Activated CD4-positive, alpha-beta memory T cell treated with anti-CD3 and anti-CD28 coated beads for 36 hours (primary cell): ENCODE measurements around the gene VWA8. TPM values are rescaled to one million over a fixed set of nuclear protein-coding genes. Genes with fewer than 3 reads are reported as not detected.
"Not testable (repeated sequence)": the region's sequence is repeated elsewhere in the genome, so short reads cannot be mapped to it uniquely, and the experiment has no call there.

ENCODE experiments used
- CTCF ChIA-PET: fragments of 350-600 bp; sonication (Branson Sonifier 250); formaldehyde crosslinking; loops from one replicate; lab custom pipeline; 2021; ENCODE audit warnings: antibody characterized with exemption, inconsistent platforms; lab: Charles Lee
- POLR2A ChIA-PET: fragments of 350-600 bp; sonication (Branson Sonifier 250); formaldehyde crosslinking; loops from one replicate; lab custom pipeline; 2021; ENCODE audit warnings: antibody characterized with exemption; lab: Charles Lee
- DNase-seq: peaks from one replicate; pipeline ENCODE4 v3.0.0-alpha.2; 2020
- H3K27ac Mint-ChIP-seq: one replicate; pipeline ENCODE4 v1.8.0; 2021; ENCODE audit warnings: mixed read lengths
- H3K27me3 Mint-ChIP-seq: one replicate; pipeline ENCODE4 v1.8.0; 2021; ENCODE audit warnings: mixed read lengths
- H3K36me3 Mint-ChIP-seq: one replicate; pipeline ENCODE4 v1.8.0; 2021; ENCODE audit warnings: mixed read lengths
- H3K4me1 Mint-ChIP-seq: one replicate; pipeline ENCODE4 v1.8.0; 2021; ENCODE audit warnings: low read depth, mixed read lengths
- H3K4me3 Mint-ChIP-seq: one replicate; pipeline ENCODE4 v1.8.0; 2021; ENCODE audit warnings: mild to moderate bottlenecking, mixed read lengths
- H3K9me3 Mint-ChIP-seq: one replicate; pipeline ENCODE4 v1.8.0; 2021; ENCODE audit warnings: mixed read lengths
- intact Hi-C: fragments of 100-400 bp; cut with micrococcal nuclease; formaldehyde crosslinking; loops from one replicate; pipeline ENCODE4 v1.15.1; 2023
- total RNA-seq, 2 experiments: library from RNA; stranded (reverse); gene quantifications; one replicate each; pipeline ENCODE4 v1.2.3, GENCODE V29; 2021

VWA8 gene
- total RNA-seq, 2 experiments from 2014 or later: 16.8 to 17.1 TPM

- H3K9me3 Mint-ChIP-seq, H3K4me1 Mint-ChIP-seq, H3K36me3 Mint-ChIP-seq, POLR2A ChIA-PET, DNase-seq, intact Hi-C loops, H3K27ac Mint-ChIP-seq, H3K4me3 Mint-ChIP-seq, H3K27me3 Mint-ChIP-seq: not testable (repeated sequence)
- CTCF ChIA-PET: interaction anchor here (0.6 kb wide), 1 partner anchor 18 kb away, joined by 3 read pairs; no protein-coding TSS in a partner anchor
Observed at GRCh38 chr13:41647699-41648313, 313.1 kb downstream of the VWA8 start.

- H3K4me1 Mint-ChIP-seq: no peaks in the 10 kb centered on the region
- intact Hi-C loops: no loop called here
- no peaks in the 10 kb centered on the region for H3K36me3 Mint-ChIP-seq
- H3K27me3 Mint-ChIP-seq: no peaks in the 10 kb centered on the region
- no peak overlapping the region for H3K4me3 Mint-ChIP-seq
- ChIA-PET POLR2A (no interaction called here), CTCF (no interaction called here)
- DNase-seq: no peak
- no peaks in the 10 kb centered on the region for H3K9me3 Mint-ChIP-seq
- no peak overlapping the region for H3K27ac Mint-ChIP-seq
Observed at GRCh38 chr13:41645331-41645730, 315.6 kb downstream of the VWA8 start.

- no peaks in the 10 kb centered on the region for H3K9me3 Mint-ChIP-seq
Observed at GRCh38 chr13:41644742-41645141, 316.2 kb downstream of the VWA8 start.

GRCh38 chr13:41643507-41643906 is 317.4 kb downstream of the VWA8 start:
- Mint-ChIP-seq H3K36me3 (peaks cover 4% of the 10 kb centered on the region), H3K27me3 (no peaks in the 10 kb centered on the region), H3K4me1 (peaks cover 3% of the 10 kb centered on the region), H3K4me3 (no peak overlapping the region), H3K27ac (no peak overlapping the region), H3K9me3 (no peaks in the 10 kb centered on the region)
- DNase-seq: no peak
- ChIA-PET CTCF (interaction anchor here (1.1 kb wide), 1 partner anchor 9 kb away, joined by 4 read pairs; no protein-coding TSS in a partner anchor), POLR2A (interaction anchor here (0.5 kb wide), 1 partner anchor 583 kb away, joined by 3 read pairs; no protein-coding TSS in a partner anchor)
- intact Hi-C loops: no loop called here

More at GRCh38 chr13:41644742-41645141, 316.2 kb downstream of the VWA8 start:
- no peak overlapping the region for H3K27ac Mint-ChIP-seq
- H3K36me3 Mint-ChIP-seq: no peaks in the 10 kb centered on the region
- DNase-seq: no peak
- H3K27me3 Mint-ChIP-seq: no peaks in the 10 kb centered on the region
- CTCF ChIA-PET: no interaction called here
- H3K4me3 Mint-ChIP-seq: no peak overlapping the region
- peaks cover 3% of the 10 kb centered on the region for H3K4me1 Mint-ChIP-seq
- POLR2A ChIA-PET: no interaction called here
- intact Hi-C loops: no loop called here

GRCh38 chr13:41641961-41642360 is 318.9 kb downstream of the VWA8 start:
- Mint-ChIP-seq H3K4me1 (peaks cover 3% of the 10 kb centered on the region), H3K36me3 (peaks cover 7% of the 10 kb centered on the region), H3K9me3 (no peaks in the 10 kb centered on the region), H3K27ac (no peak overlapping the region), H3K4me3 (no peak overlapping the region), H3K27me3 (no peaks in the 10 kb centered on the region)
- ChIA-PET CTCF (no interaction called here), POLR2A (interaction anchor here (0.7 kb wide), 1 partner anchor 520 kb away, joined by 3 read pairs; no protein-coding TSS in a partner anchor)
- intact Hi-C loops: no loop called here
- DNase-seq: no peak

GRCh38 chr13:41641429-41641828 is 319.5 kb downstream of the VWA8 start:
- Mint-ChIP-seq H3K27me3 (no peaks in the 10 kb centered on the region), H3K36me3 (peaks cover 7% of the 10 kb centered on the region), H3K27ac (no peak overlapping the region), H3K4me3 (no peak overlapping the region), H3K4me1 (peaks cover 3% of the 10 kb centered on the region), H3K9me3 (no peaks in the 10 kb centered on the region)
- ChIA-PET CTCF (no interaction called here), POLR2A (no interaction called here)
- intact Hi-C loops: no loop called here
- DNase-seq: no peak

- Mint-ChIP-seq H3K27me3 (no peaks in the 10 kb centered on the region), H3K27ac (no peak overlapping the region), H3K9me3 (no peaks in the 10 kb centered on the region), H3K4me1 (peaks cover 3% of the 10 kb centered on the region), H3K36me3 (peaks cover 7% of the 10 kb centered on the region), H3K4me3 (no peak overlapping the region)
- intact Hi-C loops: no loop called here
- ChIA-PET POLR2A (interaction anchor here (0.6 kb wide), 1 partner anchor 17 kb away, joined by 3 read pairs; no protein-coding TSS in a partner anchor), CTCF (no interaction called here)
- no peak for DNase-seq
Observed at GRCh38 chr13:41639955-41640780, 320.7 kb downstream of the VWA8 start.

- ChIA-PET POLR2A (no interaction called here), CTCF (no interaction called here)
- H3K4me1 Mint-ChIP-seq: peaks cover 3% of the 10 kb centered on the region
- H3K27ac Mint-ChIP-seq: no peak overlapping the region
- DNase-seq: no peak
- no peaks in the 10 kb centered on the region for H3K9me3 Mint-ChIP-seq
- intact Hi-C loops: no loop called here
- H3K4me3 Mint-ChIP-seq: no peak overlapping the region
- H3K36me3 Mint-ChIP-seq: peaks cover 7% of the 10 kb centered on the region
- no peaks in the 10 kb centered on the region for H3K27me3 Mint-ChIP-seq
Observed at GRCh38 chr13:41639237-41639904, 321.5 kb downstream of the VWA8 start.

GRCh38 chr13:41637586-41637985 is 323.3 kb downstream of the VWA8 start:
- no peaks in the 10 kb centered on the region for H3K27me3 Mint-ChIP-seq
- ChIA-PET CTCF (no interaction called here), POLR2A (no interaction called here)
- intact Hi-C loops: no loop called here
- H3K27ac Mint-ChIP-seq: no peak overlapping the region
- peaks cover 7% of the 10 kb centered on the region for H3K36me3 Mint-ChIP-seq
- H3K4me3 Mint-ChIP-seq: no peak overlapping the region
- peaks cover 3% of the 10 kb centered on the region for H3K4me1 Mint-ChIP-seq
- H3K9me3 Mint-ChIP-seq: no peaks in the 10 kb centered on the region
- no peak for DNase-seq

- H3K9me3 Mint-ChIP-seq, H3K27me3 Mint-ChIP-seq, DNase-seq, H3K27ac Mint-ChIP-seq, H3K4me1 Mint-ChIP-seq, POLR2A ChIA-PET, H3K36me3 Mint-ChIP-seq, intact Hi-C loops, CTCF ChIA-PET, H3K4me3 Mint-ChIP-seq: not testable (repeated sequence)
Observed at GRCh38 chr13:41637032-41637431, 323.9 kb downstream of the VWA8 start.

GRCh38 chr13:41636590-41636989 is 324.3 kb downstream of the VWA8 start:
- H3K27ac Mint-ChIP-seq, intact Hi-C loops, H3K27me3 Mint-ChIP-seq, CTCF ChIA-PET, DNase-seq, POLR2A ChIA-PET, H3K4me3 Mint-ChIP-seq, H3K9me3 Mint-ChIP-seq, H3K4me1 Mint-ChIP-seq, H3K36me3 Mint-ChIP-seq: not testable (repeated sequence)

- Mint-ChIP-seq H3K27ac (no peak overlapping the region), H3K4me1 (no peaks in the 10 kb centered on the region), H3K36me3 (peaks cover 7% of the 10 kb centered on the region), H3K27me3 (no peaks in the 10 kb centered on the region), H3K4me3 (no peak overlapping the region), H3K9me3 (no peaks in the 10 kb centered on the region)
- POLR2A ChIA-PET: no interaction called here
- CTCF ChIA-PET: no interaction called here
- intact Hi-C loops: no loop called here
- no peak for DNase-seq
Observed at GRCh38 chr13:41634407-41634806, 326.5 kb downstream of the VWA8 start.
